Subcutaneous adipose tissue (tissue), 4 donors: Measurements from ENCODE around the gene ZBTB32. TPM values are rescaled to one million over a fixed set of nuclear protein-coding genes. Genes with fewer than 3 reads are reported as not detected.

ENCODE experiments used
- total RNA-seq, 4 donors: library from RNA; depleted of rRNA; stranded (reverse); fragments of >200 nt; gene quantifications; one replicate each; pipeline ENCODE4 v1.1.0, GENCODE V29; 2016
- TF ChIP-seq, protein P1 (sequence below): fragments of 450-650 bp; IDR thresholded peaks from one replicate; pipeline ENCODE4 v1.5.1; 2016; ENCODE audit warnings: low read depth, mild to moderate bottlenecking, control low read depth, antibody characterized with exemption, moderate library complexity

Gene ZBTB32
- total RNA-seq, 4 donors from 2014 or later: 0.33 TPM; not detected in 3

DNA sequence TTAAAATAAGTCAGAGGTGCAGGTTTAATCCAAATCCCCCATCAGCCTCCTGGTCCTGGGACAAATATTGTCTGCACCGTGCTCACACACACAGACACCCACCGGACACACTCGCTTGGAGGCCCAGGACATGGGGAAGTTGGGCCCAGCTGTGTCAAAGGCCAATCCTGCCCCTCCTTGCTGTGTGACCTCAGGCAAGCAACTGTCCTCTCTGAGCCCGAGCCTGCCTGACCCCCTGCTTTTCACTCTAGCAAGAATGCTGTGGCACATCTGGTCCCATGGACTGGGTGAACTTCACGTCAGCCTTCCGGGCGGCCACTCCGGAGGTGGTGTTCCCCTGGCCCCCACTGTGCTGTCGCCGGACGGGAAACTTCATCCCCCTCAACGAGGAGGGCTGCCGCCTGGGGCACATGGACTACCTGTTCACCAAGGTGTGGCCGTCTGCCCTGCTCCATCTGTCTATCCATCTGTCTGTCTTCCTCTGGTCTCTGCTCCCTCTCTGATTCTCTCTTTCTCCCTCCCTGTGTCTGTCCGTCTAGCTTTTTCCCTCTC is 28.7 kb upstream of the ZBTB32 start:
- TF ChIP-seq, protein P1, sequence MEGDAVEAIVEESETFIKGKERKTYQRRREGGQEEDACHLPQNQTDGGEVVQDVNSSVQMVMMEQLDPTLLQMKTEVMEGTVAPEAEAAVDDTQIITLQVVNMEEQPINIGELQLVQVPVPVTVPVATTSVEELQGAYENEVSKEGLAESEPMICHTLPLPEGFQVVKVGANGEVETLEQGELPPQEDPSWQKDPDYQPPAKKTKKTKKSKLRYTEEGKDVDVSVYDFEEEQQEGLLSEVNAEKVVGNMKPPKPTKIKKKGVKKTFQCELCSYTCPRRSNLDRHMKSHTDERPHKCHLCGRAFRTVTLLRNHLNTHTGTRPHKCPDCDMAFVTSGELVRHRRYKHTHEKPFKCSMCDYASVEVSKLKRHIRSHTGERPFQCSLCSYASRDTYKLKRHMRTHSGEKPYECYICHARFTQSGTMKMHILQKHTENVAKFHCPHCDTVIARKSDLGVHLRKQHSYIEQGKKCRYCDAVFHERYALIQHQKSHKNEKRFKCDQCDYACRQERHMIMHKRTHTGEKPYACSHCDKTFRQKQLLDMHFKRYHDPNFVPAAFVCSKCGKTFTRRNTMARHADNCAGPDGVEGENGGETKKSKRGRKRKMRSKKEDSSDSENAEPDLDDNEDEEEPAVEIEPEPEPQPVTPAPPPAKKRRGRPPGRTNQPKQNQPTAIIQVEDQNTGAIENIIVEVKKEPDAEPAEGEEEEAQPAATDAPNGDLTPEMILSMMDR: no peak

DNA sequence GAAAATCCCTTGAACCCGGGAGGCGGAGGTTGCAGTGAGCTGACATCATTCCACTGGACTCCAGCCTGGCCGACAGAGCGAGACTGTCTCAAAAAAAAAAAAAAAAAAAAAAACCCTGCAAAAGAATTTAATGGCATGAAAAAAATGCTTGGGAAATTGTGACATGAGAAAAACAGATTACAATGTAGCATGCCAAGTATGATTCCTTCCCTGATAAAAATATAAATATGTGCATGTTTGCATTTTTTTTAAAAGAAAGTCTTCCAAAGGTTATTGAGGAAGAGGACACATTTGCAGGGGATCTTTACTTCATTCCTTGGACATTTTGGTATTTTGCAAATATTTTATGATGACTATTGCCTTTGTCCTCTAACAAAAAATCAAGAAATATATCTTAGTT is 14.5 kb upstream of the ZBTB32 start:
- TF ChIP-seq, protein P1: no peak

DNA sequence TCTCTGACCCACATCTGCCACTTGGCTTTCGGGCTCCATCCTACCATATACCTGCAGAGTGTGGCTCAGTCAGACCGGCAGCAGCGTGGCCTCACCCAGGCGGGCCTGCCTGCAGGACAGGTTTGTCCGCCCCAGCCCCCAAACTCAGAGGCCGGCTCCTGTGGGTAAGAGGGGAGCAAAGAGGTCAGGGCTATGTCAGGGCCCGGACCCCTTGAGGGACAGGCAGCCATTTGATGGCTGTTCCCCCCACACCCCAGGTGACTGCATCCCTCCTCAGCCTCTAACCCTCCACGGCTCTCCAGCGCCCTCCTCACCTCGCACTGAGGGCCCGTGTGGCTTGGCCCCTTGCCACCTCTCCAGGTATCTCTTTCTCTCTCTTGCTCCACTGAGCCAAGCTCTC is 12.3 kb upstream of the ZBTB32 start:
- TF ChIP-seq, protein P1: no peak

DNA sequence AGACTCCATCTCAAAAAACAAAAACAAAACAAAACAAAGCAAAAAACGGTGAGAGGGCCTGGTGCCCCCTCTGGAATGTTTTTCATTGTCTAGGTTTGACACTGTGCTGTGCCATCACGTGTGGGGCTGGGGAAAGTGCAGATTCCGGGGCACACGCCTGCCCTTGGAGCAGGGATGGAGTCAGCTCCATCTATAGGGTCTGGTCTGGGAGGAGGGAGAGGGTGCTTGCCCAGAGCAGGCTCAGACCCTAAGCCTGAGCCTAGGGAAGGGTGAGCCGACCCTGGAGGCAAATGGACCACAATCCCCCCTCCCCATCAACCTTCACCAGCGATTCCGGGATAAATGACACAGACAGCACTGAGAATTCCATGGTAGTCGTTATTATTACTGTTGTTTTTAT is 10.9 kb upstream of the ZBTB32 start:
- TF ChIP-seq, protein P1: no peak

DNA sequence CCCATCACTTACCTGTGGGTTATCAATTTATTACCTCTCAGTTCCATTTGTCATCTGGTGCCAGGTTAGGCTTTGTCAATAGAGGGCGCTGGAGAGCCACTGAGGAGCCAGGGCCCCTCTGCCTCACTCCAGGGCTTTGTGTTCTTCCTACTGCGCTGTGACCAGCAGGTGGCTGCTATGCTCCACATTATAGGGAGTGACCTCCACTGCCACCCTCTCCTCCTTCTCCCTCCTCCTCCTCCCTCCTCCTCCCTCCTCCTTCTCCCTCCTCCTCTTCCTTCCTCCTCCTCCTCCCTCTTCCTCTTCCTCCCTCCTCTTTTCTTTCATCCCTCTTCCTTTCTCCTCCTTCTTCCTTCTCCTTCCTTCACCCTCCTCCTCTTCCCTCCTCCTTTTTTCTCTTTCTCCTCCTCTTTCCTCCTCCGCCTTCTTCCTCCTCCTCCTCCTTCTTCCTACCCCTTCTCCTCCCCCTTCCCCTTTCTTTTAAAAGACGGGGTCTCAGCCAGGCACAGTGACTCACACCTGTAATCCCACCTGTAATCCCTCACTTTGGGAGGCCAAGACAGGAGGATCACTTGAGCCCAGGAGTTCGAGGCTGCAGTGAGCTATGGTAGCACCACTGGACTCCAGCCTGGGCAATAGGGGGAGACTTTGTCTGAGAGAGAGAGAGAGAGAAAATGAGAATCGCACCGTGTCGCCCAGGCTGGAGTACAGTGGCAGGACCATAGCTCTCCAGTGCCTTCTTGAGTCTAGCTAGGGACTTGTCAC is 10.3 kb upstream of the ZBTB32 start:
- TF ChIP-seq, protein P1: no peak

DNA sequence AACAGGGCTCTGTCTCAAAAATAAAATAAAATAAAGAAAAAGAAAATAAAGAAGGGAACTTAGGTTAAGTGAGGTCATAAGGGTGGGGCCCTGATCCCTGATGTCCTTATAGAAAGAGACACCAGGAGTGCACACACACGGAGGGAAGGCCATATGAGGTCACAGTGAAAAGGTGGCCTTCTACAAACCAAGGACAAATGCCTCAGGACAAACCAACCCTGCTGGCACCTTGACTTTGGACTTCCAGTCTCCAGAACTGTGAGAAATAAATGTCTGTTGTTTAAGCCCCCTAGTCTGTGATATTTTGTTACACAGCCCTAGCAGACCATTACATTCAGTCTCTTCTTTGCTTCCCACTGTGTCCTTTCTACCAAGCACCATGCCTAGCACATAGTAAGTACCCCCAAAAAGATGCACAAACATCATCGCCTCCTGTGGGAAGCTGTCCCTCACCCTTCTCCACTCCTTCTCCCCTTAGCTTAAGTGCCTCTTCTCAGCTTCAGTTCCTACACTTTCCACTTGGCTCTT is 8.4 kb upstream of the ZBTB32 start:
- TF ChIP-seq, protein P1: no peak

DNA sequence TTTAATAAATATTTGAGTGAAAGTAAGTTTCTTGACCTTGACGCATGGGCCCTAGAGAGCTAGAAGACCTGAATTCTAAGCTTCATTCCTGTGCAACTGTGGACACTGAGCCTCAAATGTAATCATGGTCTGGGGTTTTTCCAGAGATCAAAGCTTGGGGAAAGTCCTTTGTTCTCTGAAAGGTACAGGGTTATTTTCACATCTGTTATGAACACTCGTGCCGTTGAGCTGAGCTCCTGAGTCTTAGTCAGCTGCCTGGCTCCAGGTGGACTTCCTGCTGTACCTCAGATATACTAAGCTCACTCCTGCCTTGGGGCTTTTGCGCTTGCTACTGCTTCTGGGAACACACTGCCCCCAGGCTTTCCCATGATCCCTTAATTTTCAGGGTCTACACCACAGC is 7.5 kb upstream of the ZBTB32 start:
- TF ChIP-seq, protein P1: no peak
